GM13976 (cell line): ENCODE data around the gene COL20A1.

Source experiments
- DNase-seq: peaks from one replicate; pipeline ENCODE4 v3.0.0; 2012; ENCODE audit warnings: low spot score
- in situ Hi-C: fragments of 300-500 bp; cut with MboI; formaldehyde crosslinking; loops from one replicate; pipeline ENCODE4 v1.12.0; 2022; ENCODE audit warnings: low sequenced_read_pairs, mixed read lengths, inconsistent platforms; ENCODE audit not compliant: unreplicated experiment
- TF ChIP-seq, protein P1 (sequence below): IDR thresholded peaks from 2 replicates; pipeline ENCODE4 v1.5.1; 2012; ENCODE audit warnings: borderline replicate concordance, mild to moderate bottlenecking; ENCODE audit not compliant: insufficient read depth; ENCODE audit errors: extremely low read depth, missing control alignments, control extremely low read depth

The COL20A1 gene

DNA sequence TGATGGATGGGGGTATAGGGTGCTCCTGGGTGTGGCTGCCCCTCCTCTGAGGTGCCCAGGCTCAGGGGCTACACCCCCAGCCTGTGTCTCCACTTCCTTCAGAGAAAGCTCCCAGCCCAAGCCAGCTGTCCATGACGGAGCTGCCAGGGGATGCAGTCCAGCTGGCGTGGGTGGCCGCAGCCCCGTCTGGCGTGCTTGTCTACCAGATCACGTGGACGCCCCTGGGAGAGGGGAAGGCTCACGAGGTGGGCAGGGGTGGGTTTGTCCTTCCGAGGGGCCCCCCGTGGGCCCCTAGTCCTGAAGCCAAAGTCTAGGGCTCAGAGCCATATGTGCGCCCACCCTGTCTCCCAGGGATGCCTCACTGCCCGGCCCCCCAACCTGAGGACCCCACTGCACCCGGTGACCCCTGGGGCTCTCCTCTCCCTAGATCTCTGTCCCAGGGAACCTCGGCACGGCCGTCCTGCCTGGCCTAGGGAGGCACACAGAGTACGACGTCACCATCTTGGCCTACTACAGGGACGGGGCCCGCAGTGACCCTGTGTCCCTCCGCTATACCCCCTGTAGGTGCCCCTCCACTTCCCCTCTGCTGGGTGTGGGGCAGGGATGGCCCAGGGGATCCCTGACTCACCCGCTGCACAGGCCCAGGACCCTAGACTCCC is 19.8 kb downstream of the COL20A1 start:
- TF ChIP-seq, protein P1, sequence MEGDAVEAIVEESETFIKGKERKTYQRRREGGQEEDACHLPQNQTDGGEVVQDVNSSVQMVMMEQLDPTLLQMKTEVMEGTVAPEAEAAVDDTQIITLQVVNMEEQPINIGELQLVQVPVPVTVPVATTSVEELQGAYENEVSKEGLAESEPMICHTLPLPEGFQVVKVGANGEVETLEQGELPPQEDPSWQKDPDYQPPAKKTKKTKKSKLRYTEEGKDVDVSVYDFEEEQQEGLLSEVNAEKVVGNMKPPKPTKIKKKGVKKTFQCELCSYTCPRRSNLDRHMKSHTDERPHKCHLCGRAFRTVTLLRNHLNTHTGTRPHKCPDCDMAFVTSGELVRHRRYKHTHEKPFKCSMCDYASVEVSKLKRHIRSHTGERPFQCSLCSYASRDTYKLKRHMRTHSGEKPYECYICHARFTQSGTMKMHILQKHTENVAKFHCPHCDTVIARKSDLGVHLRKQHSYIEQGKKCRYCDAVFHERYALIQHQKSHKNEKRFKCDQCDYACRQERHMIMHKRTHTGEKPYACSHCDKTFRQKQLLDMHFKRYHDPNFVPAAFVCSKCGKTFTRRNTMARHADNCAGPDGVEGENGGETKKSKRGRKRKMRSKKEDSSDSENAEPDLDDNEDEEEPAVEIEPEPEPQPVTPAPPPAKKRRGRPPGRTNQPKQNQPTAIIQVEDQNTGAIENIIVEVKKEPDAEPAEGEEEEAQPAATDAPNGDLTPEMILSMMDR, result no peak
- in situ Hi-C loops, result no loop called here
- no peak for DNase-seq

DNA sequence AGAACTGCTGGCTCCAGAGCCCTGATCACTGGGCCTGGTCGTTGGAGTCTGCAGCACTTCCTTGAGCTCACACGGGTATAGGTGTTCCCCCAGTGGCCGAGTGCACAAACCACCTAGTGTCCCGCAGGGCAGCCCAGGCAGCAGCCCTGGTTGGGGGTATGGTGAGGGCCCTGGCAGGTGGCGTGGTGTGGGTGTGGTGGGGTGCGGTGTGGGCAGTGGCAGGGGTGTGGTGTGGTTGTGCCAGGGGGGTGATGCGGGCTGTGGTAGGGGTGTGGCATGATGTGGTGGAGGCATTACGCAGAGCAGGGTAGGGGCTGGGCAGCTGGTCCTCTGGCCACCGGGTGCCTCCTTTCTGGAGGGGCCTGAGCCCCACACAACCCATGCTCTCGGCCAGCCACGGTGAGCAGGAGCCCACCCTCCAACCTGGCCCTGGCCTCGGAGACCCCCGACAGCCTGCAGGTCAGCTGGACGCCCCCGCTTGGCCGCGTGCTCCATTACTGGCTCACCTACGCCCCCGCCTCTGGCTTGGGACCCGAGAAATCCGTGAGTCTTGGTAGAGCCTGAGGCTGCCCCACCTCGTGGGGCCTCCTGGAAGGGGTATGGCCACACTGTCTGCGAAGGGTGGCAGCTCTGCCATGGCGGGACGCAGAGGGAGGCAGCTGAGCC is 20.5 kb downstream of the COL20A1 start:
- no peak for DNase-seq
- TF ChIP-seq, protein P1, result no peak
- in situ Hi-C loops, result no loop called here

DNA sequence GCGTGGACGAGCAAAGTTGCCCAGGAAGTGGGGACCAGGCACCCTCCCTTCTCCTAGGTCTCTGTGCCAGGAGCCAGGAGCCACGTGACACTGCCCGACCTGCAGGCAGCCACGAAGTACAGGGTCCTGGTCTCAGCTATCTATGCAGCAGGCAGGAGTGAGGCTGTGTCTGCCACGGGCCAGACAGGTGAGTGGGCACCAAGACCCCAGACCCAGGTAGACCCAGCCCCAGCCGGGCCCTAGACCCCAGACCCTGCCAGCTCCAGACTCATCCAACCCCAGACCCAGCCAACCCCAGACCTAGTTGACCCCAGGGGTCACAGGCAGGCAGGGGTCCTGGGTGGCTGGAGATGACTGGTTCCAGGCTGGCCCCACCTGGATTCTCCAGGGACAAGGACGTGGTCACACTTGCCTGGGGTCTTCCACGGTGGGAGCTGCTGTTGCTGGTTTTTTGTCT is 21.1 kb downstream of the COL20A1 start:
- TF ChIP-seq, protein P1, result no peak
- DNase-seq, result no peak
- in situ Hi-C loops, result no loop called here

DNA sequence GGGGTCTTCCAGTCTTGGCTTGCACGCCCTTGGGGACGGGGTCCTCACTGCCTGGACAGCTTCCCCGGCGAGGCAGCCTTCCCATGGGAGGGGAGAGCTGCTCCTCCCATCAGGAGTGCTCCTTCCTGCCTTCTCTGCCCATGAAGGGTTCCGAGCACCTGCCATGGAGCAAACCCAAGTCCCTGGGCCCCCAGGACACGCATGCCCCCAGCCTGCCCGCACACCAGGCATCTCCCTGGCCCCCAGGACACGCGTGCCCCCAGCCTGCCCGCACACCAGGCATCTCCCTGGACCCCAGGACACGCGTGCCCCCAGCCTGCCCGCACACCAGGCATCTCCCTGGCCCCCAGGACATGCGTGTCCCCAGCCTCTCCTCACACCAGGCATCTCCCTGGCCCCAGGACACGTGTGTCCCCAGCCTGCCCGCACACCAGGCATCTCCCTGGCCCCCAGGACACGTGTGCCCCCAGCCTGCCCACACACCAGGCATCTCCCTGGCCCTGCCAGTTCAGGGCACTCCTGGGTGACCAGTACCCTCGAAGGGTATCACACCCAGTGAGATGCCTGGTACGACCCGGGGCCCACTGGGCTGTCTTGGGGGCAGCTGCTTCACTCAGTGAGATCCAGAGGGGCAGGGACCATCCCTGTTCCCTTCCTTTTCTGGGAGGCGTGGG is 21.7 kb downstream of the COL20A1 start:
- DNase-seq, result no peak
- in situ Hi-C loops, result no loop called here
- TF ChIP-seq, protein P1, result no peak

DNA sequence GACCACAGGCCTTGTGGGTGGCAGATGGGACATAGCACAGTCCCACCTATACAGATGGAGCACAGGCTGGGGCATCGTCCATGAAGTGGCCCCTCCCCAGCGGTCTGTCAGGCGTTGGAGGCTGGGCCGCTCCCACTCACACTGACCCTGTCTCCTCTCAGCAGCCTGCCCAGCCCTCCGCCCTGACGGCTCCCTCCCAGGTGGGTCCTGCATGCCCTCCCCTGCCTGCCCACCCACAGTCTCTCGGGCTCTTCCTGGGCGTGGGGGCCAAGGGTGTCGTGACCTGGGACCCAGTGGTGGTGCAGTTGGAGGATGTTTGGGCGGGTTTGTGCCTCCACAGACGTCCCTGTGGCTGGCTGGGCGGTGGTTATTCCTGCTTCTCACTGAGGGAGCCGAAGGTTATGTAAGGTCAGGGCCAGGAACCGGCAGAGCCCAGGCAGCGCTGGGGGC is 22.3 kb downstream of the COL20A1 start:
- TF ChIP-seq, protein P1, result no peak
- in situ Hi-C loops, result no loop called here
- DNase-seq, result no peak

DNA sequence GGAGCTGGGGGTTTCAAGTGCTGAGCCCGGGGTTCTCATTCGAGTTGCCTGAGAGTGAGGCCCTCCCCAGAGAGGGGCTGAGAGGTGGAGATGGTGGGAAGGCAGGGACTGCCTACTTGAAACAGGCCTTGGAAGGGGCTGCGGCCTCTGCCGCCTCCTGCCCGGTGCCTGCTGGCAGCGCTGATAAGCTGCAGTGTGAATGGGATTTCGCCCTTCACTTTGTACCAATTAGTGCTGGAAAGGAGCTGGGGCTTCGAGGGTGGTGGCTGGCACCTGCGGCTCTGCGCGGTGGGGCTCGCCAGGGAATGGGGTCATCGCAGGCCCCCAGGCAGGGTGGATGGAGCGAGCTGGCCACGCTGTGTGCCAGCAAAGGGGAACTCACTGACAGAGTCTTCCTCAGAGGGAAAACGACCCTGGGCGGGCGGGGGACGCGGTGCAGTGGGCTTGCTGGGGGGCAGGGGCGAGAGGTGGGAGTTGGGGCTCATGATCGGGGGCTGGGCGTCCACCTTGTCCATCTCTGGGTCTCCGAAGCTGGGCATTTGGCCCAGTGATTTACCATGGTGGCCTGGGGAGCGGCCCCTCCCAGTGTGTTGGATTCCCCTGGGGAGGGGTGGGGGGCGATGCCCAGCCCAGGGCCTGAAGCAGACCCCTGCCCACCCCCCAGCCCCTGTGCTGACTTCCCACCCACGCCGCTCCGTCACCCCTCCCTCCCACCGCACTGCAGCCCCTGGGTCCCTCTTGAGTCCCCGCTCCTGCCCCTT is 22.9 kb downstream of the COL20A1 start:
- DNase-seq, result no peak
- in situ Hi-C loops, result no loop called here
- TF ChIP-seq, protein P1, result no peak
